AG10803 (cell line): ENCODE results near the gene PQBP1.
A peak's percentile ranks its signal among the peaks of the same experiment; 100 is the strongest.
"Not testable (repeated sequence)": the region's sequence is repeated elsewhere in the genome, so short reads cannot be mapped to it uniquely, and the experiment has no call there.

ENCODE experiments used
- DNase-seq: peaks from one replicate; pipeline ENCODE4 v3.0.0; 2010; ENCODE audit warnings: low read depth
- H3K4me3 ChIP-seq: 2 replicates; pipeline ENCODE4 v1.5.1; 2011; ENCODE audit warnings: mild to moderate bottlenecking, low read length, control low read depth
- TF ChIP-seq, protein P1 (sequence below): conservative IDR thresholded peaks from 2 replicates; pipeline ENCODE4 v1.5.1; 2011; ENCODE audit warnings: mild to moderate bottlenecking, low read length, control low read depth, inconsistent platforms

The PQBP1 gene

DNA sequence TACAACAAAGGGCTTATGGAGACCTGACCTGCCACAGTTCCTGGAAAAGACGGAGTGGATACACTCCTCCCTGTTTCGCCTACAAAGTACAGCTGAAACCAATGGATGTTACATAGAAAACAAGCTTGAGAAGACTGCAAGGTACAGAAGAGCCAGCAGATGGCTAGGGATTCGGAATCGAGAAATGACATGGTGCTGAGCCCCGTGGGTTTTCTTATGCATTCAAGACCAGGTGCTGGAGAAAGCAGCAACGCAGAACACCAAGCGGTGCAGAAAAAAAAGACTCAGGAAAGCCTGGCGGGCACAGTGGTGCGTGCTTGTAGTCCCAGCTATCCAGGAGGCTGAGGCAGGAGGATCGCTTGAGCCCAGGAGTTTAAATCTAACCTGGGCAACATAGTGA lies 14.0 kb upstream of the PQBP1 start:
- DNase-seq: no peak
- H3K4me3 ChIP-seq: no peak overlapping the region

DNA sequence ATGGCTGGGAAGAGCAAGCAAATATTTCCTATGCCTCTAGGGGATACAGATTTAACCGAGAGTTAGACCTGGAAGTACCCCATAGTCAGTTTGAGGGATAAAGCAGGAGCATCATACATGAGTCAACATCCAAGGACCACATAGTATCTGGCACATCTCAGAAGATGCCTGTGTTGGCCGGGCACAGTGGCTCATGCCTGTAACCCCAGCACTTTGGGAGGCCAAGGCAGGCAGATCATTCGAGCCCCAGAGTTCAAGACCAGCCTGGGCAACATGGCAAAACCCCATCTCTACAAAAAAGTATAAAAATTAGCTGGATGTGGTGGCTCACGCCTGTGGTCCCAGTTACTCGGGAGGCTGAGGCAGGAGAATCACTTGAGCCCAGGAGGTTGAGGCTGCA lies 11.1 kb upstream of the PQBP1 start:
- DNase-seq, H3K4me3 ChIP-seq: not testable (repeated sequence)

More for the DNA sequence above, 14.0 kb upstream of the PQBP1 start:
- TF ChIP-seq, protein P1, sequence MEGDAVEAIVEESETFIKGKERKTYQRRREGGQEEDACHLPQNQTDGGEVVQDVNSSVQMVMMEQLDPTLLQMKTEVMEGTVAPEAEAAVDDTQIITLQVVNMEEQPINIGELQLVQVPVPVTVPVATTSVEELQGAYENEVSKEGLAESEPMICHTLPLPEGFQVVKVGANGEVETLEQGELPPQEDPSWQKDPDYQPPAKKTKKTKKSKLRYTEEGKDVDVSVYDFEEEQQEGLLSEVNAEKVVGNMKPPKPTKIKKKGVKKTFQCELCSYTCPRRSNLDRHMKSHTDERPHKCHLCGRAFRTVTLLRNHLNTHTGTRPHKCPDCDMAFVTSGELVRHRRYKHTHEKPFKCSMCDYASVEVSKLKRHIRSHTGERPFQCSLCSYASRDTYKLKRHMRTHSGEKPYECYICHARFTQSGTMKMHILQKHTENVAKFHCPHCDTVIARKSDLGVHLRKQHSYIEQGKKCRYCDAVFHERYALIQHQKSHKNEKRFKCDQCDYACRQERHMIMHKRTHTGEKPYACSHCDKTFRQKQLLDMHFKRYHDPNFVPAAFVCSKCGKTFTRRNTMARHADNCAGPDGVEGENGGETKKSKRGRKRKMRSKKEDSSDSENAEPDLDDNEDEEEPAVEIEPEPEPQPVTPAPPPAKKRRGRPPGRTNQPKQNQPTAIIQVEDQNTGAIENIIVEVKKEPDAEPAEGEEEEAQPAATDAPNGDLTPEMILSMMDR: no peak

DNA sequence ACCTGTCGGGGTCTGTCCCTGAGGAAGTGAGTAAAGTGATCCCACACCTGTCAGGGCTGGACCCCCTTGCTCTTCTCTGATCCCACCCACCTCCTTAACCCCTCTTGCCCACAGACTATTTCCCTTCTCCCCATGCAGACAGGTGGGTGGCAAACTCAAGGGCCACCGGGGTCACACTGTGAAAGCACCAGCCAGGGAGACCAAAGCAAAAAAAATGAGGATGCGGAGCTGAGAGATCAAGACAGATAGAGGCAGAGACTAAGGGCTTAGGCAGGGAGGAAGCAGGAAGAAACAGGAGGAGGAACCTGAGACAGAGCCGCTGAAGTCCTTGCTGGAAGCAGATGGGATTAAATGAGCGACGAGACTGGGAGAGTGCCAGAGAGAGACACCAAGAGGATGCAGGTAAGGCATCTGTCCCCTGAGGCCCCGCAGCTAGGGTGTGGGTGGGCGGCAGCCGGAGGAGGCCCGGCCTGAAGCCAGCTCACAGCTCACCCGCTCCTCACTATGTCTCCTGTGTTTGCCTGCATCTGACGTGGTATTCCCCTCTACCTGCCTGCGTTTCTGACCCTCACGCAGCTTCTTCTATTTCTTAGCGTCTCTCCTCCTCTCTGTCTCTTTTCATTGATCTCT lies 7.3 kb upstream of the PQBP1 start:
- TF ChIP-seq, protein P1: no peak
- H3K4me3 ChIP-seq: peak overlapping the region; percentile 58
- no peak for DNase-seq

DNA sequence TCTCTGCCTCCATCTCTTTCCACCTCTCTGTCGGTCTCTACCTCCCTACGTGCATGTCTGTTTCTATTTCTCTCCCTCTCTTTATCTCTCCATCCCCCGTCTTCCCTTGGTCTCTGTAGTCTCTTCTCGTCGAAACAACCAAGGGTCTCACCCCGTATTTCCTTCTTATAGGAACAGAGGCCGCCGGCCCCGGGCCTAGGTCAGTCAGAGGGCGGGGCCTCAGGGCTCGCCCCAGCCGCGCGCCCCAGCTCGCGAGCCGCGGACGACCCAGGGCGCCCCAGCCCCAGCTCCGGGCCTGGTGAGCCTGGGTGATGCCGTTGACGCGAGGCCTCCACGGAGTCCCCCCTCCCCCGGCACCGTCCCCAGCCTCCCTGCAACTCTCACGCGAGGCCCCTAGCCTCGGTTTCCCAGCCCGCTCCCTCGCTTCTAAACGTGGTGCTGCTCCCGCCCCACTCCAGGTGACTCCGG lies 6.8 kb upstream of the PQBP1 start:
- TF ChIP-seq, protein P1: no peak
- H3K4me3 ChIP-seq: peak overlapping the region; percentile 58
- DNase-seq: no peak

DNA sequence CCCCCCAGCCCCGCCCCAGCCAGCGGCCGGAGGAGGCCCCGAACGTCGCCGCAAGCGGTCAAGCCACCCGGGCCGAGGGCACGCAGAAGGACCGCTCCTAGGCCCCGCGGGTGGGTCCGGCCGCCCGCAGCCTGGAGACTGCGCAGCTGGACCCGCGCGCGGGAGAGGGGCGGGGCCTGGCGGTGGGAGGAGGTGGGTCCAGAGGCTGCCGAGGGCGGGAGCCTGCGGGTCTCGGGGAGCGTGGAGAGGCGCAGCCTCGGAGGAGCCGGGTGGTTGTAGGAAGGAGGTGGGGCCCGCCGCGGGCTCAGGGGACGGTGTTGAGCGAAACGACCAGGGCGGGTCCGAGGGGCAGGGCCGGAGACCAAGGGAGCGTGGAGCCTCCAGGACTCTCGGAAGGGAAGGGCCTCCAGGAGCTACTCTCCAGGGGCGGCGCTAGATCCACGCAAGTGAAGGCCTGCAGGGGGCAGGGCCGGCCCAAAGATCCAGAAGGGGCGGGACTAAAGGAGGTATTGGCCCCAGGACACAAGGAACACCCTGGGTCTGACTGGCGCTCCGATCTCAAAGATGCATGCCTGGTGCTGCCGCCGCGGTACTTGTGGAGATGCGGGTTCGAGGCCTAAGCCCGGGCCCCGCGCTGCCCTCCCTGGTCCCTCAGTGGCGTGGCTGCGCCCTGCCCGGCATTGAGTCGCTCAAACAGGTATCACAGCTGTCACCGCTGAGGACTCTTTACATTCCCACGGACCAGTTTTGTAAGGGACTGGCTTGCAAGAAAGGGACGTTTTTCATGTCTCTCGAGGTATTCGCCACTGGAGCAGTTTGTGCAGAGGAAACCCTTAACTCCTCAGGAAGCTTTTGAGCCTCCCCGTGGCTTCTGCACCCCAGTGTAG lies 6.1 kb upstream of the PQBP1 start:
- peak overlapping the region; percentile 58 for H3K4me3 ChIP-seq
- peak; percentile 81 for DNase-seq
- TF ChIP-seq, protein P1: peak; percentile 46

DNA sequence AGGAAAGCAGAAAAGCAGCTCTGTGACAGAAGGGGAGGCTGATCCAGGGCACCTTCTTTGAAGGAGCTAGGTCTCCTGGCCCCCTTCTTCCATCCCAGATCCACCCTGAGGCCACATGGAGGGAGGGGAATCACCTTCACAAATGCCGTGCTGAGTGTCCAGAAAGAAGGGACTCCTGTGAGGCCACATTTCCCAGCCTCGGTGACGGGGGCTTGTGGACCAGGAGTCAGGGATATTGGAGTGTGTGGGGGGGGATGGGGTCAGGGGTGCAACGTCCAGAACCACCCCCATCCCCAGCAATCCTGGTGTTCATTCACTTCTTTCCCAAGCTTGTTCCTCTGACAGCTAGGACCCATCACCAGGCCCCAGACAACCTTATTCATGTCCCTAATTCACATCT lies 4.8 kb upstream of the PQBP1 start:
- TF ChIP-seq, protein P1: no peak
- no peak for DNase-seq
- no peak overlapping the region for H3K4me3 ChIP-seq

DNA sequence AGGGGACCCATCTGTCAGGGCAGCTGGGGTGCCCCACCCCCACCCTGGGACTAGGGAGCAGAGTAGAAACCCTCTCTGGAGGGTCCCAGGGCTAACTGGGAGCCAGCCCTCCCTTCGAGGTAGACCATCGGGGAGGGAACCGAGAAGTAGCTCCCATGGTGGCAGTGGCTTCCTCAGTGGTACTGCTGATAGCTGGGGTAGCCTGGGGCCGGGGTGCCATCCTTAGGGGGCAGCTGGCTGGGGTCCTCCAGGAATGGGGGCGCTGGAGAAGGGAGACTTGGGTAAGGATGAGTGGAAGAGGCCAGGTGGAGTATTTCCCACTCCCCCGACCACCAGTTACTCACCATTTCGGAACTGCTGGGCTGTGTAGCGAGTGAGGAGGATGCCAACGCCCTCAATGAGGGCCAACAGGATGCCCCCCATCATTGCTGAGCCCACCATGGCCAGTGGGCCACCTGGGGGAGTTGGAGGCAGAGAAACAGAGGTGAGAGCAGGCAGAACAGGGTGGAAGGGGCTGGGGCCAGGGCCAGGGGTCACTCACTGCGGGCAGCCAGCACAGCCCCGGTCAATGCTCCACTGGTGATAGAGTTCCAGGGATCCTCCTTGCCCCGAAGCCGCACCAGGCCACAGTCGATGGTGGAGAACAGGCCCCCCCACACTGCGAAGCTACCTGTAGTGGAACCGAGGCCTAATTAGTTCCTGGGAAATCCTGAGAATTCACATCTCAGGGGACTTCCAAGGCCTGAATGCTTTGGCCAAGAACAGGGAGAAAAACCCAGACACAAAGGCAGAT lies 4.0 kb upstream of the PQBP1 start:
- no peak overlapping the region for H3K4me3 ChIP-seq
- no peak for DNase-seq
- TF ChIP-seq, protein P1: no peak
